GM18951 (cell line): ENCODE results near the gene TMEM120B.

ENCODE experiments used
- POLR2A ChIP-seq: IDR thresholded peaks from 4 replicates; pipeline ENCODE4 v1.6.1; 2011; ENCODE audit warnings: mild to moderate bottlenecking; ENCODE audit not compliant: insufficient read length, insufficient read depth; ENCODE audit errors: extremely low read depth
- in situ Hi-C: fragments of 300-500 bp; cut with MboI; formaldehyde crosslinking; loops from one replicate; pipeline ENCODE4 v1.12.0; 2022; ENCODE audit warnings: low sequenced_read_pairs, mixed read lengths, inconsistent platforms; ENCODE audit not compliant: unreplicated experiment

Gene TMEM120B

DNA sequence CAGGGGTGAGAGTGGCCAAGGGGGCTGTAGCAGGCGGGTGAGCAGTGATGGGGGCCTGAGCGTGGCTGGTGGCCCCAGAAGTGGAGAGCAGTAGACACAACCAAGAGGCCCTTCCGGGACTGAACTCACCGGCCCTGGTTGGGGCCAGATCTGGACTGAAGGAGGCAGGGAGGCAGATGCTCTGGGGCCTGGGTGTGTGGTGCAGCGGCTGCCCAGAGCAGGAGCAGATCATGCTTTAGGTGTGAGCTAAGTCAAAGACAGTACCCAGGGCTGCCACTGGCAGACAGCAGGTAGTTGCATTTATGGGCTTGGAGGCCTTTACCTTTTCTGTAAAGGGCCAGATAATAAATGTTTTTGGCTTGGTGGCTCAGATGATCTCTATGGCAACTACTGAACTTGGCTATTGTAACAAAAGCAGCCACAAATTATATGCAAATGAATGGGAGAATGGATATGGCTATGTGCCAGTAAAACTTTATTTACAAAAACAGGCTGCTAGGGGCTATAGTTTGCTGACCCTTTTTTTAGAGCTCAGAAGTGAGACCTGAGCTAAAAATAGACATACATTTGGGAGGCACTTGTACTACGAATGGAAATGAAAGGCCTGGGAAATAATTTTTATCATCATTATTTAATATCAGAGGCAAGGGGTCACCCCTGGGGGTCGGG is 116.8 kb downstream of the TMEM120B start:
- no peak for TF ChIP-seq POLR2A
- in situ Hi-C loops: no loop called here

- in situ Hi-C loops: no loop called here
Measured at GRCh38 chr12:121830134-121830533, 117.6 kb downstream of the TMEM120B start.

DNA sequence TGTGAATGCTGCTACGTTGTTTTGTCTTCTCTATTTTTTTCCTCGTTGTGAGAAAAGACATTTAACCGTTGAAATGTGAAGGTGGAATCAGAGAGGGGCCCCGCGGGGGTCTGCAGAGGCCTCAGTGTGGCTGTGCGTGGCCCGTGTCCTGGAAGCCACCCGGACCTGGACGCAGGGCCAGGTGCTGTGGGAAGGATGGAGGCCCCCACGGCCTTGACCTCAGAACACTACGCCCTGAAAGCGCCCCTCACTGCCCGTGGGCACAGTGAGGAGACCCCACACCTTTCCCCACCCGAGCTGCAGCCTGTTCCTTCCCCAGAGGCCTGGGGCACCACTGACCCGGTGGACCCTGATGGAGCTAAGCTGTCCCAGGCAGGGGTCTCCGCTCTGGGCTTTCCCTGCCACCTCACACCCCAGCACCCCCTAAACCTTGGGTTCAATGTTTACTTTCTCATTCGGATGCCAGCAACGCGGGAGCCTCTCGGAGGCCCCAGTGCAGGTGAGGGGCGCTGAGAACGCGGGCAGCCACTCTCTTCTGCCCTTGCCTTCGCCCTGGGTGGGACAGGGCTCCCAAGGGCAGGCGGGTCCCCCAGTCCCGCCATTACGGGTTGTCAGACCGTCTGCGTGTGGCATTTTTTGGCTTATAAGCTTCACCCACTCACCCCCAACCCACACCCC is 118.2 kb downstream of the TMEM120B start:
- no peak for TF ChIP-seq POLR2A
- in situ Hi-C loops: no loop called here

More at GRCh38 chr12:121830134-121830533, 117.6 kb downstream of the TMEM120B start:
- TF ChIP-seq POLR2A: no peak
